HEK293T (cell line): ENCODE results near the gene CAMK2A.

Experiments used
- CTCF ChIA-PET: fragments of 350-600 bp; formaldehyde crosslinking; extraction: SDS; loops from one replicate; lab custom pipeline; 2021; ENCODE audit warnings: antibody characterized with exemption, inconsistent platforms; lab: Yijun Ruan, JAX
- POLR2A ChIA-PET: fragments of 350-600 bp; formaldehyde crosslinking; extraction: SDS; loops from one replicate; lab custom pipeline; 2020; ENCODE audit warnings: antibody characterized with exemption, inconsistent platforms; lab: Yijun Ruan, JAX
- DNase-seq: peaks from one replicate; pipeline ENCODE4 v3.0.0; 2012; ENCODE audit warnings: mixed read lengths; ENCODE audit errors: extremely low spot score
- ARNT ChIP-seq: fragments of 450-650 bp; IDR thresholded peaks from 2 replicates; pipeline ENCODE4 v1.6.1; 2017; ENCODE audit warnings: mild to moderate bottlenecking
- BHLHE40 ChIP-seq: fragments of 450-650 bp; IDR thresholded peaks from 2 replicates; pipeline ENCODE4 v1.6.1; 2016; ENCODE audit warnings: mild to moderate bottlenecking, moderate library complexity, borderline replicate concordance
- CTBP1 ChIP-seq: fragments of 450-650 bp; IDR thresholded peaks from 2 replicates; pipeline ENCODE4 v1.6.1; 2016; ENCODE audit warnings: borderline replicate concordance
- ELF4 ChIP-seq: fragments of 450-650 bp; IDR thresholded peaks from 2 replicates; pipeline ENCODE4 v1.6.1; 2017; ENCODE audit warnings: antibody characterized with exemption
- FOXA1 ChIP-seq: fragments of 450-650 bp; IDR thresholded peaks from 2 replicates; pipeline ENCODE4 v1.6.1; 2016; ENCODE audit warnings: mild to moderate bottlenecking
- FOXK2 ChIP-seq: fragments of 450-650 bp; IDR thresholded peaks from 2 replicates; pipeline ENCODE4 v1.6.1; 2016; ENCODE audit warnings: mild to moderate bottlenecking
- FOXM1 ChIP-seq: fragments of 450-650 bp; IDR thresholded peaks from 2 replicates; pipeline ENCODE4 v1.6.1; 2017; ENCODE audit warnings: mild to moderate bottlenecking, borderline replicate concordance
- HDGF ChIP-seq: fragments of 450-650 bp; IDR thresholded peaks from 2 replicates; pipeline ENCODE4 v1.6.1; 2017; ENCODE audit warnings: antibody characterized with exemption, borderline replicate concordance
- L3MBTL2 ChIP-seq: fragments of 450-650 bp; conservative IDR thresholded peaks from 2 replicates; pipeline ENCODE4 v1.6.1; 2016; ENCODE audit warnings: mild to moderate bottlenecking
- LEF1 ChIP-seq: fragments of 450-650 bp; IDR thresholded peaks from 2 replicates; pipeline ENCODE4 v1.6.1; 2017; ENCODE audit warnings: mild to moderate bottlenecking, borderline replicate concordance
- NFRKB ChIP-seq: fragments of 450-650 bp; IDR thresholded peaks from 2 replicates; pipeline ENCODE4 v1.6.1; 2016; ENCODE audit warnings: mild to moderate bottlenecking, moderate library complexity
- PKNOX1 ChIP-seq: fragments of 450-650 bp; IDR thresholded peaks from 2 replicates; pipeline ENCODE4 v1.6.1; 2016
- SP1 ChIP-seq: fragments of 450-650 bp; IDR thresholded peaks from 2 replicates; pipeline ENCODE4 v1.6.1; 2017
- SUZ12 ChIP-seq: fragments of 450-650 bp; IDR thresholded peaks from 2 replicates; pipeline ENCODE4 v1.6.1; 2016; ENCODE audit warnings: mild to moderate bottlenecking
- TARDBP ChIP-seq: fragments of 450-650 bp; IDR thresholded peaks from 2 replicates; pipeline ENCODE4 v1.6.1; 2016
- ZNF384 ChIP-seq: fragments of 450-650 bp; IDR thresholded peaks from 2 replicates; pipeline ENCODE4 v1.6.1; 2016

The CAMK2A gene

GRCh38 chr5:150329881-150330876 is 40.6 kb upstream of the CAMK2A start:
- CTCF ChIA-PET = interaction anchor here (0.9 kb wide), 1 partner anchor 16 kb away, joined by 5 read pairs; no protein-coding TSS in a partner anchor

GRCh38 chr5:150329038-150329437 is 39.5 kb upstream of the CAMK2A start:
- ChIA-PET CTCF (interaction anchor here (0.9 kb wide), 1 partner anchor 15 kb away, joined by 5 read pairs; no protein-coding TSS in a partner anchor), POLR2A (no interaction called here)
- TF ChIP-seq ARNT (no peak), L3MBTL2 (no peak), HDGF (no peak), ZNF384 (no peak), FOXK2 (no peak), CTBP1 (no peak)
- no peak for DNase-seq

More at GRCh38 chr5:150329881-150330876, 40.6 kb upstream of the CAMK2A start:
- no peak for DNase-seq
- POLR2A ChIA-PET = no interaction called here
- TF ChIP-seq FOXK2 (no peak), FOXA1 (no peak), SP1 (no peak), L3MBTL2 (no peak), ZNF384 (no peak), NFRKB (no peak), CTBP1 (no peak), HDGF (no peak), BHLHE40 (no peak), PKNOX1 (no peak), ARNT (no peak), ELF4 (no peak), FOXM1 (no peak), TARDBP (no peak)

DNA sequence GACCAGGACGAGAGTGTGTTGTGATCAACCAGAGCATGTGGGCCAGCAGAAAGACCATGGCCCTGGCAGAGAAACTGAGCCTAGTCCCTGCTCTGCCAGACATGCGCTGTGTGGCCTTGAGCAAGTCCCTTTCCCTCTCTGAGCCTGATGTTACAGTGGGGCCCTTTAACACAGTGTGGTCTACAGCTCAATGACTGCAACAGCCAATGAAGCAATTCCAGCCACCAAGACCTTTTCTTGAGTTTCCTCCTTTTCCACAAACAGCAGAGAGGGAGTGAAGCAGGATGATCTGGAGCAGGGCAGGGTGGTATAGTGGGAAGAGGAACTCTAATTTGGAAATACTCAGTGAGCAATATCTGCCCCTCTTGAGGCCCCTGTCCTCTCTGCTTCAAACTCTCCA is 38.9 kb upstream of the CAMK2A start:
- DNase-seq = no peak
- TF ChIP-seq ARNT = no peak
- TF ChIP-seq BHLHE40 = no peak
- TF ChIP-seq FOXK2 = no peak
- TF ChIP-seq ELF4 = no peak
- TF ChIP-seq PKNOX1 = no peak
- TF ChIP-seq FOXA1 = no peak
- no peak for TF ChIP-seq ZNF384
- no peak for TF ChIP-seq SUZ12
- no peak for TF ChIP-seq HDGF
- no peak for TF ChIP-seq FOXM1
- TF ChIP-seq L3MBTL2 = no peak
- TF ChIP-seq CTBP1 = no peak
- TF ChIP-seq NFRKB = no peak
- TF ChIP-seq LEF1 = no peak
- ChIA-PET CTCF (no interaction called here), POLR2A (interaction anchor here (1.7 kb wide), 1 partner anchor 11 kb away, joined by 4 read pairs; no protein-coding TSS in a partner anchor)

DNA sequence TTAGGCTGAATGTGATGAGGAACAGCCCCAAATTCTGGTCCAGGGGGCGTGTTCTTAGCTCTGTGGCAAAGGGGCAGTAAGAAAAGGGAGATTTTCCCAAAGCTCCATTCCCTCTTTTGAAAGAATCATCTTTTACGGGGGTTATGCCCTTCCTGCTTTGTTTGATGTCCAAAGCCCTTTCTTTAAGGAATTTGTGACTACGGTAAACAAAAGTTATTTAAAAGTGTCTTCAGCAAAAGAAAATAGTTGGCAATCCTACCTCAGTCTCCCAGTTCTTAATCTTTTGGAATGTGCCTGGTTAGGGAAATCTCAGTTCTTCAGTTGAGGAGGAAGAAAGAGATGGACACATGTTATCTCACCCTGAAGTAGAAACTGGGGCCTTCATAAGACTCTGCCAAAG is 37.6 kb upstream of the CAMK2A start:
- ChIA-PET CTCF (no interaction called here), POLR2A (interaction anchor here (1.7 kb wide), 1 partner anchor 12 kb away, joined by 4 read pairs; no protein-coding TSS in a partner anchor)
- DNase-seq = no peak
- TF ChIP-seq ARNT (no peak), LEF1 (no peak), SUZ12 (no peak), L3MBTL2 (no peak), CTBP1 (no peak), PKNOX1 (no peak), ZNF384 (no peak), HDGF (no peak), BHLHE40 (no peak)

- ChIA-PET CTCF (no interaction called here), POLR2A (no interaction called here)
- no peak for DNase-seq
- TF ChIP-seq FOXM1 (no peak), FOXA1 (no peak), LEF1 (no peak), ARNT (no peak), SUZ12 (no peak), BHLHE40 (no peak), ELF4 (no peak), ZNF384 (no peak), TARDBP (no peak), L3MBTL2 (no peak), HDGF (no peak), SP1 (no peak), FOXK2 (no peak), CTBP1 (no peak), PKNOX1 (no peak), NFRKB (no peak)
Measured at GRCh38 chr5:150326707-150327106, 37.1 kb upstream of the CAMK2A start.
